Endothelial cell of umbilical vein (primary cell): ENCODE data around the gene FAM181A. TPM values are rescaled to one million over a fixed set of nuclear protein-coding genes. Genes with fewer than 3 reads are reported as not detected.

ENCODE experiments used
- BruUV-seq: library from RNA; stranded (reverse); fragments of 400-500 nt; replicated peaks from 2 replicates; lab custom pipeline; 2021; lab: Mats Ljungman, UMichigan
- CTCF ChIA-PET: fragments of 300-600, 350-600 bp; sonication (Branson Sonifier 250); formaldehyde crosslinking; loops from one replicate; lab custom pipeline; 2021; ENCODE audit warnings: antibody characterized with exemption, inconsistent platforms; lab: Charles Lee
- POLR2A ChIA-PET: fragments of 300-600, 350-600 bp; sonication (Branson Sonifier 250); formaldehyde crosslinking; loops from one replicate; lab custom pipeline; 2021; ENCODE audit warnings: antibody characterized with exemption, inconsistent platforms; lab: Charles Lee
- DNase-seq: peaks from one replicate; pipeline ENCODE4 v3.0.0-alpha.2; 2011; ENCODE audit warnings: low read depth, low spot score
- FAIRE-seq: peaks from 2 replicates; lab custom pipeline; 2011; peaks lifted over from hg19 to GRCh38; lab: Jason Lieb, UNC
- H2AFZ ChIP-seq: 2 replicates; pipeline ENCODE4 v1.6.0; 2012; ENCODE audit warnings: low read depth, low read length, control low read depth, inconsistent platforms
- H3K27ac ChIP-seq: 2 replicates; pipeline ENCODE4 v1.5.1; 2011; ENCODE audit warnings: low read depth, mild to moderate bottlenecking, control low read depth, low read length, moderate library complexity; ENCODE audit not compliant: insufficient read depth
- H3K27me3 ChIP-seq, 2 experiments: 2 replicates each; pipeline versions ENCODE4 v1.6.0 to v1.6.1; 2011; ENCODE audit warnings: low read length in 2 of 2, mixed read lengths in 1 of 2; ENCODE audit not compliant: control insufficient read depth in 2 of 2, insufficient read depth in 2 of 2
- H3K36me3 ChIP-seq, 2 experiments: 2 replicates in 1 of 2; 3 replicates in 1 of 2; pipeline ENCODE4 v1.5.1; 2011; ENCODE audit warnings: low read length in 2 of 2, mild to moderate bottlenecking in 1 of 2, moderate library complexity in 1 of 2; ENCODE audit not compliant: control insufficient read depth in 2 of 2, insufficient read depth in 2 of 2; ENCODE audit errors: extremely low read depth in 1 of 2
- H3K4me1 ChIP-seq: 3 replicates; pipeline ENCODE4 v1.5.1; 2011; ENCODE audit warnings: mild to moderate bottlenecking, low read length; ENCODE audit not compliant: control insufficient read depth, insufficient read depth; ENCODE audit errors: extremely low read depth
- H3K4me2 ChIP-seq: 2 replicates; pipeline ENCODE4 v1.6.1; 2011; ENCODE audit warnings: low read length, control low read depth, mixed read lengths; ENCODE audit not compliant: insufficient read depth
- H3K4me3 ChIP-seq, 3 experiments: fragments of 200-600 bp in 1 of 3; sonication (generic), shearing (Covaris generic) in 1 of 3; replicated peaks in 1 of 3; 2 replicates each; pipeline ENCODE4 v1.5.1; 2011 to 2016; ENCODE audit warnings: control low read depth in 3 of 3, low read length in 3 of 3, mild to moderate bottlenecking in 2 of 3, inconsistent platforms in 1 of 3, low read depth in 1 of 3, moderate library complexity in 1 of 3; ENCODE audit not compliant: insufficient read depth in 1 of 3
- H3K79me2 ChIP-seq: 2 replicates; pipeline ENCODE4 v1.6.0; 2012; ENCODE audit warnings: low read length, inconsistent platforms; ENCODE audit not compliant: control insufficient read depth, insufficient read depth
- H3K9ac ChIP-seq: replicated peaks from 2 replicates; pipeline ENCODE3; 2011; ENCODE audit warnings: low read length, control low read depth; ENCODE audit not compliant: insufficient read depth; ENCODE audit errors: extremely low read depth
- H3K9me1 ChIP-seq: replicated peaks from 3 replicates; pipeline ENCODE4 v1.6.0; 2011; ENCODE audit warnings: mild to moderate bottlenecking, low read length; ENCODE audit not compliant: control insufficient read depth, insufficient read depth; ENCODE audit errors: extremely low read depth
- H3K9me3 ChIP-seq: replicated peaks from 2 replicates; pipeline ENCODE4 v1.5.1; 2012; ENCODE audit warnings: low read length, inconsistent platforms; ENCODE audit not compliant: control insufficient read depth, insufficient read depth
- H4K20me1 ChIP-seq: replicated peaks from 2 replicates; pipeline ENCODE3; 2011; ENCODE audit warnings: mild to moderate bottlenecking, low read length; ENCODE audit not compliant: control insufficient read depth, insufficient read depth; ENCODE audit errors: extremely low read depth
- EZH2 ChIP-seq: IDR thresholded peaks from 2 replicates; pipeline ENCODE4 v1.6.1; 2012; ENCODE audit warnings: borderline replicate concordance, low read depth, mild to moderate bottlenecking, moderate library complexity, low read length, inconsistent platforms; ENCODE audit not compliant: severe bottlenecking
- FOS ChIP-seq: IDR thresholded peaks from 2 replicates; pipeline ENCODE4 v1.6.1; 2011; ENCODE audit warnings: mild to moderate bottlenecking, low read length, moderate library complexity, borderline replicate concordance; ENCODE audit not compliant: insufficient read depth
- GATA2 ChIP-seq: IDR thresholded peaks from 2 replicates; pipeline ENCODE4 v1.7.0; 2011; ENCODE audit warnings: low read depth, mild to moderate bottlenecking, moderate library complexity, mixed read lengths, low read length; ENCODE audit not compliant: insufficient read length, insufficient read depth
- JUN ChIP-seq: IDR thresholded peaks from 2 replicates; pipeline ENCODE4 v1.6.1; 2011; ENCODE audit warnings: borderline replicate concordance, low read depth; ENCODE audit not compliant: insufficient read length, insufficient read depth
- MAX ChIP-seq: IDR thresholded peaks from 2 replicates; pipeline ENCODE4 v1.6.1; 2011; ENCODE audit not compliant: insufficient read depth, insufficient read length
- MYC ChIP-seq: IDR thresholded peaks from one replicate; pipeline ENCODE4 v1.6.1; 2011; ENCODE audit warnings: mild to moderate bottlenecking, low read depth, low read length
- POLR2A ChIP-seq: IDR thresholded peaks from 2 replicates; pipeline ENCODE4 v1.6.1; 2012; ENCODE audit warnings: low read depth, mild to moderate bottlenecking, control low read depth, low read length
- POLR2AphosphoS5 ChIP-seq: IDR thresholded peaks from 2 replicates; pipeline ENCODE4 v1.6.1; 2012; ENCODE audit warnings: low read depth, mild to moderate bottlenecking, control low read depth, low read length, moderate library complexity; ENCODE audit not compliant: insufficient read depth
- dilution Hi-C: fragments of 300-500 bp; cut with MboI; formaldehyde crosslinking; loops from one replicate; pipeline ENCODE4 v1.15.0; 2019; ENCODE audit warnings: low sequenced_read_pairs; ENCODE audit not compliant: extremely low pct_ligation_motif_present
- intact Hi-C: fragments of 100-400 bp; cut with micrococcal nuclease; formaldehyde crosslinking; loops from one replicate; pipeline ENCODE4 v1.10.0; 2022
- polyA plus RNA-seq, 4 experiments: library from polyadenylated mRNA; depleted of rRNA in 3 of 4; stranded (reverse) in 3 of 4; unstranded in 1 of 4; fragments of >200 nt; gene quantifications; 2 replicates each; pipeline versions ENCODE4 v1.2.1 to v1.2.3, GENCODE V29; 2011 to 2012; ENCODE audit warnings: missing spikeins in 1 of 4
- total RNA-seq: library from RNA; stranded (reverse); gene quantifications from 2 replicates; pipeline ENCODE4 v1.2.3, GENCODE V29; 2021
- TF ChIP-seq, protein P1 (sequence below), 2 donors: IDR thresholded peaks; 1 replicate in 1 of 2; 2 replicates in 1 of 2; pipeline ENCODE4 v1.5.1; 2011; ENCODE audit warnings: low read length in 2 of 2, mild to moderate bottlenecking in 2 of 2, moderate library complexity in 2 of 2, control low read depth in 1 of 2, inconsistent platforms in 1 of 2, low read depth in 1 of 2; ENCODE audit not compliant: insufficient read depth in 1 of 2; ENCODE audit errors: extremely low read depth in 1 of 2

FAM181A gene
- total and polyA plus RNA-seq, 2 donors (not counting 3 experiments of a cell fraction or from before 2014, with no cell fraction given): not detected

- H3K9me1 ChIP-seq: no peaks in the 10 kb centered on the region
- BruUV-seq: no TSS peak
- TF ChIP-seq POLR2A: no peak
- no peak for TF ChIP-seq FOS
- no peak for TF ChIP-seq POLR2AphosphoS5
- TF ChIP-seq, protein P1, sequence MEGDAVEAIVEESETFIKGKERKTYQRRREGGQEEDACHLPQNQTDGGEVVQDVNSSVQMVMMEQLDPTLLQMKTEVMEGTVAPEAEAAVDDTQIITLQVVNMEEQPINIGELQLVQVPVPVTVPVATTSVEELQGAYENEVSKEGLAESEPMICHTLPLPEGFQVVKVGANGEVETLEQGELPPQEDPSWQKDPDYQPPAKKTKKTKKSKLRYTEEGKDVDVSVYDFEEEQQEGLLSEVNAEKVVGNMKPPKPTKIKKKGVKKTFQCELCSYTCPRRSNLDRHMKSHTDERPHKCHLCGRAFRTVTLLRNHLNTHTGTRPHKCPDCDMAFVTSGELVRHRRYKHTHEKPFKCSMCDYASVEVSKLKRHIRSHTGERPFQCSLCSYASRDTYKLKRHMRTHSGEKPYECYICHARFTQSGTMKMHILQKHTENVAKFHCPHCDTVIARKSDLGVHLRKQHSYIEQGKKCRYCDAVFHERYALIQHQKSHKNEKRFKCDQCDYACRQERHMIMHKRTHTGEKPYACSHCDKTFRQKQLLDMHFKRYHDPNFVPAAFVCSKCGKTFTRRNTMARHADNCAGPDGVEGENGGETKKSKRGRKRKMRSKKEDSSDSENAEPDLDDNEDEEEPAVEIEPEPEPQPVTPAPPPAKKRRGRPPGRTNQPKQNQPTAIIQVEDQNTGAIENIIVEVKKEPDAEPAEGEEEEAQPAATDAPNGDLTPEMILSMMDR (IDR thresholded peaks at IDR 0.05; ENCODE audit: extremely low read depth in 1 of 2, insufficient read depth in 1 of 2, low read depth in 1 of 2, low read length in 2 of 2): no peak
- TF ChIP-seq MYC: no peak
- TF ChIP-seq JUN: no peak
- no peak for TF ChIP-seq EZH2
- no peak for TF ChIP-seq GATA2
- TF ChIP-seq MAX: no peak
- H3K9me3 ChIP-seq: no peaks in the 10 kb centered on the region
- no peak overlapping the region for H3K27ac ChIP-seq
- H3K79me2 ChIP-seq: no peaks in the 10 kb centered on the region
- no peaks in the 10 kb centered on the region for H3K36me3 ChIP-seq
- H3K4me3 ChIP-seq: no peak overlapping the region
- ChIA-PET POLR2A (no interaction called here), CTCF (interaction anchor here (1.8 kb wide), 1 partner anchor 14 kb away, joined by 8 read pairs; no protein-coding TSS in a partner anchor)
- no peak overlapping the region for H3K4me2 ChIP-seq
- no peak overlapping the region for H3K9ac ChIP-seq
- FAIRE-seq (no peak), DNase-seq (no peak)
- no peaks in the 10 kb centered on the region for H4K20me1 ChIP-seq
- dilution Hi-C loops (no loop called here), intact Hi-C loops (no loop called here)
- H3K4me1 ChIP-seq: no peaks in the 10 kb centered on the region
- H2AFZ ChIP-seq: no peak overlapping the region
- no peaks in the 10 kb centered on the region for H3K27me3 ChIP-seq
Measured at GRCh38 chr14:93925374-93925895, 1.7 kb upstream of the FAM181A start.
